ENCODE measurements around the gene S100P.

S100P gene

DNA sequence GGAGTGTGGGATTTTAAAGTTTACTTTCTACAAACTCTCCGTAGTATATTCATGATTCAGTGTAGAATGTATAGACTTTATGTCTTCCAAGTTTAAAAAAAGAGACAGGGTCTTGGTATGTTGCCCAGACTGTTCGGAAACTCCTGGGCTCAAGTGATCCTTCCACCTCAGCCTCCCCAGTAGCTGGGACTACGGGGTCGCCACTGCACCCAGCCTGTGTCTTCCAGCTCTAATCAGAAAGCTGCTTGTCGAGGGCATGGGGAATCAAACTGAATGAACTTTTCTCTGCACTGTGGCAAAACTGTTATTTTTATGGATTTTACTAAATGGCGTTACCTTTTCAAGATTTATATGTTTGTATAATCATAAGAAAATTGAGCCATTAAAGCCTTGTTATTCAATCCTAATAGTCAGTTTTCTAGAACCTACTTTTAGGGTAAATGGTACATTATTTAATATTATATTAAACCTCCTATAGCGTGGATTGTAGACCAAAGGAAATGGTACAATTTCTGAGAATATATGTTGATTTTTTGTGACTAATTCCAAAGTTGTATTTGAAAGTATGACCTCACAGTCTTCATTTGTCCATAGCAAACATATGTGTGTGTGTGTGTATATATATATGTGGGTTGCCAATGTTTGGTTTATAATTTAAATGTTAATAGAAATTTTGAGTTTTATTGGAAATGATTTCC, 23.4 kb downstream of the S100P start:
- H3F3A ChIP-seq (ENCODE audit: low read depth) = no peaks in the 10 kb centered on the region
- H3K4me1 ChIP-seq (ENCODE audit: insufficient read depth, low read length, poor library complexity, severe bottlenecking) = peaks cover 20% of the 10 kb centered on the region
- no peaks in the 10 kb centered on the region for H3K27me3 ChIP-seq (ENCODE audit: insufficient read depth, low read length, poor library complexity, severe bottlenecking)
- peaks cover 24% of the 10 kb centered on the region for H3K79me2 ChIP-seq (ENCODE audit: insufficient read depth, low read length)
- 0 out of 2 replicates have a peak overlapping the region, but pooled peaks have one; percentile 33 for H2AFZ ChIP-seq (ENCODE audit: low read length)
- no peaks in the 10 kb centered on the region for H3K9me3 ChIP-seq (ENCODE audit: insufficient read depth, low read depth, low read length)
- peak overlapping the region; percentile 86 for H3K9ac ChIP-seq (ENCODE audit: low read depth, low read length, poor library complexity, severe bottlenecking)
- H3K9me2 ChIP-seq (replicated peaks; ENCODE audit: low read depth, low read length) = no peaks in the 10 kb centered on the region
- H4K20me1 ChIP-seq (ENCODE audit: insufficient read depth, low read length, poor library complexity, severe bottlenecking) = peaks cover 22% of the 10 kb centered on the region
- H3K4me2 ChIP-seq (ENCODE audit: low read depth, low read length, poor library complexity, severe bottlenecking) = peak overlapping the region; percentile 99
- no peak for TF ChIP-seq EZH2phosphoT487 (IDR thresholded peaks at IDR 0.05; ENCODE audit: borderline replicate concordance)
- TF ChIP-seq CTCF (conservative IDR thresholded peaks at IDR 0.05; ENCODE audit: low read length) = no peak
- no peaks in the 10 kb centered on the region for H3K36me3 ChIP-seq (ENCODE audit: insufficient read depth, low read length)
- peak overlapping the region; percentile 98 for H3K4me3 ChIP-seq (ENCODE audit: low read length, poor library complexity, severe bottlenecking)

DNA sequence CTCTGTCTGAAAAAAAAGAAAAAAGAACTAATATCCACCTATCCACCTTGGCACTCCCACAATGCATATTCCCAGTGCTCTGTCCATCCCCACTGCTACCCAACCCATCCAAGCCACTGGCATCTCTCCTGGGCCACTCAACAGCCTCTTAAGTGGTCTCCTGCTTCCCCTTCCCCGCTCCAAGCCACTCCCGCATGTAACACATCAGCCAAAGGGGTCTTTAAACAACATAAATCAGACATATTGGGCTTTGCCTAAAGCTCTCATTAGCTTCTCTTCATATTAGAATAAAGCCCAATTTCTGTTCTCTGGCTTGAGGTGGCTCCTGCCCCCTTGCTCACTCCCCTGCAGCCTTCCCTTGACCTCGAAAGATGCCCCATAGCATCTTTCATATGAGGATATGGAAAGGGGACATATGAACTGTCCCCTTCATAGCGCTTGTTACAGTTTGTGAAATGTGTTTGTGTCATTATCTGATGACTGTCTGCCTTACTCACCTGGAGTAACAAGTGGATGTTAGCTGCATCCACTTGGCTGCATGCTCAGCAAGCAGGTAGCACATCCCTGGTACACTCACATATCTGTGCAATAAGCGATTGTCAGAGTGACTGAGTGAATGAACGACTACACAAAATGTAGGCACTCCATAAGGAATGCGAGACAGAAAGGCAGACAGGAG, 25.4 kb downstream of the S100P start:
- no peaks in the 10 kb centered on the region for H3K9me2 ChIP-seq (replicated peaks; ENCODE audit: low read depth, low read length)
- no peaks in the 10 kb centered on the region for H3K36me3 ChIP-seq (ENCODE audit: insufficient read depth, low read length)
- peaks cover 20% of the 10 kb centered on the region for H3K4me1 ChIP-seq (ENCODE audit: insufficient read depth, low read length, poor library complexity, severe bottlenecking)
- no peak overlapping the region for H3K9ac ChIP-seq (ENCODE audit: low read depth, low read length, poor library complexity, severe bottlenecking)
- no peaks in the 10 kb centered on the region for H3K9me3 ChIP-seq (ENCODE audit: insufficient read depth, low read depth, low read length)
- no peak overlapping the region for H3K4me2 ChIP-seq (ENCODE audit: low read depth, low read length, poor library complexity, severe bottlenecking)
- H3K27me3 ChIP-seq (ENCODE audit: insufficient read depth, low read length, poor library complexity, severe bottlenecking) = no peaks in the 10 kb centered on the region
- H3K4me3 ChIP-seq (ENCODE audit: low read length, poor library complexity, severe bottlenecking) = no peak overlapping the region
- H2AFZ ChIP-seq (ENCODE audit: low read length) = no peak overlapping the region
- H4K20me1 ChIP-seq (ENCODE audit: insufficient read depth, low read length, poor library complexity, severe bottlenecking) = peaks cover 22% of the 10 kb centered on the region
- TF ChIP-seq EZH2phosphoT487 (IDR thresholded peaks at IDR 0.05; ENCODE audit: borderline replicate concordance) (no peak), CTCF (conservative IDR thresholded peaks at IDR 0.05; ENCODE audit: low read length) (no peak)
- H3F3A ChIP-seq (ENCODE audit: low read depth) = no peaks in the 10 kb centered on the region
- H3K79me2 ChIP-seq (ENCODE audit: insufficient read depth, low read length) = peaks cover 24% of the 10 kb centered on the region

GRCh38 chr4:6719611-6720179, 26.0 kb downstream of the S100P start:
- Histone ChIP-seq H3K9me3 (ENCODE audit: insufficient read depth, low read depth, low read length) (no peaks in the 10 kb centered on the region), H3K36me3 (ENCODE audit: insufficient read depth, low read length) (no peaks in the 10 kb centered on the region), H3K4me1 (ENCODE audit: insufficient read depth, low read length, poor library complexity, severe bottlenecking) (peaks cover 20% of the 10 kb centered on the region), H3K4me2 (ENCODE audit: low read depth, low read length, poor library complexity, severe bottlenecking) (peak overlapping the region; percentile 26), H3F3A (ENCODE audit: low read depth) (no peaks in the 10 kb centered on the region), H4K20me1 (ENCODE audit: insufficient read depth, low read length, poor library complexity, severe bottlenecking) (peaks cover 22% of the 10 kb centered on the region), H3K27me3 (ENCODE audit: insufficient read depth, low read length, poor library complexity, severe bottlenecking) (no peaks in the 10 kb centered on the region), H2AFZ (ENCODE audit: low read length) (no peak overlapping the region), H3K9ac (ENCODE audit: low read depth, low read length, poor library complexity, severe bottlenecking) (no peak overlapping the region), H3K79me2 (ENCODE audit: insufficient read depth, low read length) (peaks cover 24% of the 10 kb centered on the region), H3K9me2 (replicated peaks; ENCODE audit: low read depth, low read length) (no peaks in the 10 kb centered on the region), H3K4me3 (ENCODE audit: low read length, poor library complexity, severe bottlenecking) (no peak overlapping the region)
- TF ChIP-seq EZH2phosphoT487 (IDR thresholded peaks at IDR 0.05; ENCODE audit: borderline replicate concordance) (no peak), CTCF (conservative IDR thresholded peaks at IDR 0.05; ENCODE audit: low read length) (no peak)

Measured in Loucy (cell line).